Right cardiac atrium (tissue), 5 donors: ENCODE measurements around the gene PJA2. TPM values are rescaled to one million over a fixed set of nuclear protein-coding genes. Genes with fewer than 3 reads are reported as not detected.

Source experiments
- ATAC-seq, 2 donors: fragments of 200-7000 bp; cut with Tn5 transposase; one replicate each; pipeline versions ENCODE4 v1.8.0 to v1.9.1; 2020; ENCODE audit warnings: moderate library complexity in 2 of 2, mild to moderate bottlenecking in 1 of 2
- DNase-seq, 3 donors: peaks; one replicate each; pipeline ENCODE4 v3.0.0-alpha.2; 2020
- H3K27ac ChIP-seq: one replicate; pipeline ENCODE4 v1.5.1; 2013; ENCODE audit warnings: mild to moderate bottlenecking, low read length, control low read depth, moderate library complexity
- H3K27me3 ChIP-seq: one replicate; pipeline ENCODE4 v1.6.1; 2013; ENCODE audit not compliant: control insufficient read depth, insufficient read depth
- H3K4me1 ChIP-seq: one replicate; pipeline ENCODE4 v1.6.1; 2013; ENCODE audit warnings: low read length; ENCODE audit not compliant: control insufficient read depth, insufficient read depth
- H3K4me3 ChIP-seq: one replicate; pipeline ENCODE4 v1.5.1; 2013; ENCODE audit warnings: low read length, control low read depth
- H3K9me3 ChIP-seq: one replicate; pipeline ENCODE4 v1.6.1; 2013; ENCODE audit warnings: low read length; ENCODE audit not compliant: control insufficient read depth
- WGBS: extraction: QIAGEN DNeasy Blood & Tissue Kit; methylation state at CpG from one replicate; pipeline ENCODE4 v1.1.7; 2013; 5-methylcytosine and 5-hydroxymethylcytosine counted together
- intact Hi-C, 4 donors: fragments of 100-400 bp; cut with DNase I; formaldehyde crosslinking; loops; one replicate each; pipeline versions ENCODE4 v1.11.0 to v1.14.0; 2022 to 2023
- long read RNA-seq, 4 donors: library from polyadenylated mRNA; unstranded; transcript quantifications; one replicate each; pipeline ENCODE4 v2.0.0, GENCODE V29; 2020 to 2021
- polyA plus RNA-seq: library from polyadenylated mRNA; stranded (reverse); fragments of 200-250 nt; gene quantifications from one replicate; pipeline ENCODE4 v1.2.3, GENCODE V29; 2013
- total RNA-seq, 4 donors: library from RNA; stranded (reverse); fragmentation: NEBNext Ultra II Directional; extraction: Animal tissue kit (Norgen Biotek cat#: 25700); gene quantifications; one replicate each; pipeline ENCODE4 v1.2.1, GENCODE V29; 2021
- donor health status: healthy with polysubstance abuse.
- donor health status: DM: no; HTN: yes; CAD: no.
- donor health status: DM: no; HTN: no; CAD: no.
- donor health status: DM: no; HTN: yes; CAD: no; lungs with severe emphysema.
- donor health status: DM: yes; HTN: yes; CAD: no.

The PJA2 gene
- total RNA-seq (100 to 1,000 TPM in 1 of 4 donors, 10 to 100 TPM in 3; 96.9 to 122 (median 98.0) TPM), polyA plus RNA-seq (37.4 TPM)
- long read RNA-seq, donor 1, full-length matches to known transcripts: 191 of 226 reads
- long read RNA-seq, donor 1, partial matches to known transcripts: 26 of 226 reads
- long read RNA-seq, donor 1, other reads (novel, unspliced or antisense): 9 of 226 reads
- long read RNA-seq, donor 2, full-length matches to known transcripts: 115 of 130 reads
- long read RNA-seq, donor 2, partial matches to known transcripts: 6 of 130 reads
- long read RNA-seq, donor 2, other reads (novel, unspliced or antisense): 9 of 130 reads
- long read RNA-seq, donor 3, full-length matches to known transcripts: 410 of 493 reads
- long read RNA-seq, donor 3, partial matches to known transcripts: 52 of 493 reads
- long read RNA-seq, donor 3, other reads (novel, unspliced or antisense): 31 of 493 reads
- long read RNA-seq, donor 4, full-length matches to known transcripts: 103 of 116 reads
- long read RNA-seq, donor 4, partial matches to known transcripts: 5 of 116 reads
- long read RNA-seq, donor 4, other reads (novel, unspliced or antisense): 8 of 116 reads

DNA sequence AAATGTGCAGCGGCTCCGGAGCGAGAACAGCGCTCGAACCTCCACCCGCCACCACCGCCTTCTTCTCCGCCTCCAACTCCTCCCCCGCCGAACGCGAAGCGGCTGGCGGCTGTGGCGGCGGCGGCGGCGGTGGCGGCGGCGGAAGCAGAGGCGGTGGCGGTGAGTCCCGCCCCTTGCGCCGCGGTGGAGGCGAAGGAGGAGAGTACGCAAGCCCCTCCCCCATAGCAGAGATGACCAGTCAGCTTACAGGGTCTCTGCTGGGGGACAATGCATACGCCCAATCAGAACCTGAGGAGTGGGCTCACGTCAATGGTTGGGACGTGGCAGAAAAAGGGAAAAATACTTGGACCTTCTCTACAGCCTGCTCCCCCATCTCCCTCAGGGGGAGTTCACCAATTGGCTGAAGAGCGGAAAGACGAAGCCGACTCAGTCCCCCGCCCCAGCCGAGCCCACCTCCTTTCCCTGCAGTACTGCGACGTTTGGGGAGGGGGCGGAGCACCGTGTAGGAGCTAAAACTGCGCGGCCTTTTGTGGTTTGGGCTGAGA is at the start of gene PJA2:
Gene PJA2, minus strand, starts transcription at position 131 of the 545 bp plus-strand sequence. CDS start 26,541 bp downstream, outside the sequence.
- intact Hi-C loops: loop anchor here in 1 of 4 donors (10.0 kb wide), 1 partner anchor 55 kb away; no protein-coding TSS in a partner anchor
- H3K4me1 ChIP-seq: no peaks in the 10 kb centered on the region

DNA sequence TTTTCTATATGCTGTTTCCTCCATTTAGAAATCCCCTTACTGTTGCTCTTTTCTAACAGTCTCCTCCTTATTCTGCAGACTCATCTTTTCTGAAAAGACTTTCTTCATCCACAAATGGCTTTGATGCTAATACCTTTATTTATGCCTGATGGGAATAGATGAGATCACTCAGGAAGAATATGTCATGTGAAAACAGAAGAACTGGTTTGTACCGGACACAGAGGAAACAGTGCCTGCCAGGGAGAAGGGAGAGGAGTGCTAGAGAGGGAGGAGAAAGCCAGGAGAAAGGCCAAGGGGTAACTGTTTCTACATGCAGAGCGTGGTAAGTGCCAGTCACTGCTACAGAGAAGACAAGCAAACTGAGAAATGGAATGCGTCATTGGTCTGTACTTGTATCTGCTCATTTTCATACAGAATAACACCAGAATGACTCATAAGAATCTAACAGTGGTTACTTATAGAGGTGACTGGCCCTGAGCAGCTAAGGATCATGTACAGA is 45.9 kb upstream of the PJA2 start:
- intact Hi-C loops: no loop called here
- DNase-seq (peak in 2 of 3 donors; percentile 34 to 39), ATAC-seq (peak; percentile 97 to 100)
- WGBS: 10% methylated on average over 3 of the region's 3 CpGs
- no peaks in the 10 kb centered on the region for H3K9me3 ChIP-seq
- no peaks in the 10 kb centered on the region for H3K4me1 ChIP-seq
- no peaks in the 10 kb centered on the region for H3K27me3 ChIP-seq
- no peak overlapping the region for H3K27ac ChIP-seq
- no peak overlapping the region for H3K4me3 ChIP-seq

More for the DNA sequence above, at the start of gene PJA2:
- ATAC-seq: peak; percentile 97 to 98
- Histone ChIP-seq H3K9me3 (no peaks in the 10 kb centered on the region), H3K27ac (peak within 1 kb of the TSS; percentile 100), H3K27me3 (no peaks in the 10 kb centered on the region), H3K4me3 (peak within 1 kb of the TSS; percentile 69)
- WGBS: under 1% methylated on average over 44 of the region's 44 CpGs
- DNase-seq: peak; percentile 99 to 100 (median 99)

- Histone ChIP-seq H3K9me3 (no peaks in the 10 kb centered on the region), H3K4me3 (no peak overlapping the region), H3K27me3 (no peaks in the 10 kb centered on the region), H3K27ac (no peak overlapping the region), H3K4me1 (no peaks in the 10 kb centered on the region)
- DNase-seq (no peak), ATAC-seq (peak in 1 of 2 donors; percentile 67)
- 51% methylated on average over 6 of the region's 6 CpGs for WGBS
- intact Hi-C loops: no loop called here
Measured at GRCh38 chr5:109454731-109455505, 45.1 kb upstream of the PJA2 start.

DNA sequence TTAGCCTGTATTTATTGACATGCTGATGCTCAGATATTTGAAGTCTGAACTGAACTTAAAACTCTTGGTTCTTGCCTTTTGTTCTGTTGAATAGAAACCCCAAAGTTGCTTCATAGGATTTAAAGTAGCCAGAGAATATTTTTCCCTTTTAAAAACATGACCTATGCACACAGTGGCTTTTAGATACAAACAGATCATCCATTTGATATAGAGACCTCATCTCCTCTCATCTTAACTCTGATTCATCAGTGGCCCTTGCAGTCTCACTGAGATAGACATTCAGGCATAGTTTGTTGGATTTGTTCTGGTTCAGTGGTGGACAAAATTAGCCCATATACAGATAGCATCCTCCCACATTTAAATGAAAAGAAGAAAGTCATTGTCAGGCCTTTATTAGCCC is 43.5 kb upstream of the PJA2 start:
- Histone ChIP-seq H3K27me3 (no peaks in the 10 kb centered on the region), H3K27ac (no peak overlapping the region), H3K4me1 (no peaks in the 10 kb centered on the region), H3K9me3 (no peaks in the 10 kb centered on the region), H3K4me3 (no peak overlapping the region)
- ATAC-seq (no peak), DNase-seq (no peak)
- intact Hi-C loops: no loop called here

DNA sequence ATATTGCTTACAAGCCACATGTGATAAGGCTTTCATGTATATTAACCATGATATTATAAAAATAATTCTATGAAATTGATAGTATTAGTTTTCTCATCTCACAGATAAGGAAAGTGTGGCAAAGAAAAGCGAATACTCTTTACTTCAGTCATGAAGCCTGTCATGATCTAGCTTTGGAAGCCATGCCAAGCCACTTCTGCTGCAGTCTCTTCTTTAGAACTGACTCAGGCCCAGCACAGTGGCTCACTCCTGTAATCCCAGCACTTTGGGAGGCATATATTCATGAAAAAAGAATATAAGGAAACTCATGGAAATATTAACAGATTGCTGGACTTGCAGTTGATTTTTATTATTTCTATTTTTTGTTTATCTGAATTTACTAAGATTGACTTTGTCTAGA is 42.9 kb upstream of the PJA2 start:
- H3K27ac ChIP-seq: no peak overlapping the region
- WGBS: 75% methylated on average over 1 of the region's 1 CpG
- ATAC-seq (no peak), DNase-seq (no peak)
- intact Hi-C loops: no loop called here
- H3K4me3 ChIP-seq: no peak overlapping the region
- H3K9me3 ChIP-seq: no peaks in the 10 kb centered on the region
- H3K4me1 ChIP-seq: no peaks in the 10 kb centered on the region
- no peaks in the 10 kb centered on the region for H3K27me3 ChIP-seq

GRCh38 chr5:109451146-109451545 is 41.4 kb upstream of the PJA2 start:
- H3K4me3 ChIP-seq: no peak overlapping the region
- ATAC-seq: no peak

GRCh38 chr5:109450129-109450877 is 40.5 kb upstream of the PJA2 start:
- Histone ChIP-seq H3K4me3 (no peak overlapping the region), H3K27me3 (no peaks in the 10 kb centered on the region), H3K4me1 (no peaks in the 10 kb centered on the region), H3K27ac (no peak overlapping the region), H3K9me3 (no peaks in the 10 kb centered on the region)
- 78% methylated on average over 12 of the region's 12 CpGs for WGBS
- ATAC-seq (no peak), DNase-seq (no peak)
- intact Hi-C loops: no loop called here

More at GRCh38 chr5:109451146-109451545, 41.4 kb upstream of the PJA2 start:
- intact Hi-C loops: no loop called here
- no peaks in the 10 kb centered on the region for H3K27me3 ChIP-seq
- no peak overlapping the region for H3K27ac ChIP-seq
- no peak for DNase-seq
- H3K9me3 ChIP-seq: no peaks in the 10 kb centered on the region
- H3K4me1 ChIP-seq: no peaks in the 10 kb centered on the region
- 32% methylated on average over 1 of the region's 1 CpG for WGBS

GRCh38 chr5:109448838-109449237 is 39.1 kb upstream of the PJA2 start:
- intact Hi-C loops: no loop called here
- no peak for ATAC-seq
- H3K27ac ChIP-seq: no peak overlapping the region
- no peaks in the 10 kb centered on the region for H3K4me1 ChIP-seq
- H3K27me3 ChIP-seq: no peaks in the 10 kb centered on the region
- WGBS: 74% methylated on average over 4 of the region's 4 CpGs
- H3K9me3 ChIP-seq: no peaks in the 10 kb centered on the region
- no peak for DNase-seq
- no peak overlapping the region for H3K4me3 ChIP-seq

DNA sequence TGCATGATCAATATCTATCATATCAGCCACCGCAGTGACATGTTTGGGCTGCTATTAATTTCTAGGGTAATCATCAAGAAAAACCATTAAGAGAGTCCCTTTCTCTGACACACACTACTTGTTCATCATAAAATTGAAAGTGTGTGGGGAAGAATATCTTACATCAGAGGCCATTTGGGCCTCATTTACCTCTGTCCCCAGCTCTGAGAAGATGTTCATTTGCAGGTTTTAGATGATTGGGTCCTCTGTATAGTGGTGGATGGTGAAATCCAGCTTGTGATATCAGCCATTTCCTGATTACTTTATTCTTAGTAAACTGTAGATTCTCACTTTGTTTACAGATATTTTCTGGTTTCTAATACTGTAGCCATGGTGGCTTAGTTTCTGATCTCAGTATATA is 29.8 kb upstream of the PJA2 start:
- 85% methylated on average over 1 of the region's 1 CpG for WGBS
- H3K27me3 ChIP-seq: no peaks in the 10 kb centered on the region
- no peak overlapping the region for H3K27ac ChIP-seq
- no peaks in the 10 kb centered on the region for H3K9me3 ChIP-seq
- H3K4me1 ChIP-seq: no peaks in the 10 kb centered on the region
- ATAC-seq (no peak), DNase-seq (no peak)
- intact Hi-C loops: no loop called here
- no peak overlapping the region for H3K4me3 ChIP-seq

DNA sequence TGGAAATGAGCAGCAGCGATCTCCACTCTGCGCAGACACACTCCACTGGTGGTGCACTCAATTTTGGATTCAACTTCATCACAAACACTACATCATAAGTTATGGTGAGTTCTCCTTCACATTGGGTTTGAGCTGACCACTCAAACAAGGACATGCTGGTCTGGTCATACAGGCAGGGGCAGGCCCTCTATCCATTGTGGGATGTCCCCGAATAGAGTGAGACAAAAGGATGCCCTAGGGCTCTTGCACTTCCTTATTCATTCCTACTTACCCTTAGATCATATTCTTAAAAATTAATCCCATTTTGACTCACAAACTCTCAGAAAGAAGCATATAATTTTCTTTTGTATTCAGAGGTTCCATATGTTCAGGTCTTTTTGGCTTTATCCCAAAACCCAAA is 16.3 kb upstream of the PJA2 start:
- no peaks in the 10 kb centered on the region for H3K9me3 ChIP-seq
- no peak overlapping the region for H3K27ac ChIP-seq
- no peak for DNase-seq
- no peak for ATAC-seq
- no peaks in the 10 kb centered on the region for H3K27me3 ChIP-seq
- H3K4me1 ChIP-seq: peaks cover 2% of the 10 kb centered on the region
- WGBS: 95% methylated on average over 3 of the region's 3 CpGs
- intact Hi-C loops: no loop called here
- no peak overlapping the region for H3K4me3 ChIP-seq
